NCI-H82 treated with DMSO at 0.1 percent for 48 hours (cell line): ENCODE measurements around the gene WDR83.
"Not testable (repeated sequence)": the region's sequence is repeated elsewhere in the genome, so short reads cannot be mapped to it uniquely, and the experiment has no call there.

Source experiments
- DNase-seq: peaks from one replicate; lab custom pipeline; 2025; ENCODE audit not compliant: unreplicated experiment; lab: John Stamatoyannopoulos, UW

Gene WDR83

GRCh38 chr19:12681074-12681987, 14.7 kb downstream of the WDR83 start, which contains the start of gene DHPS:
Gene DHPS (minus strand): TSS chr19:12681880. CDS start chr19:12681766, 114 bp downstream.
- peak; percentile 100 for DNase-seq

GRCh38 chr19:12685831-12686230, 19.2 kb downstream of the WDR83 start:
- DNase-seq: no peak

- no peak for DNase-seq
These were observed 21.0 kb downstream of the WDR83 start, which contains the start of gene GNG14 for GRCh38 chr19:12687496-12688196. Gene GNG14 (plus strand): TSS chr19:12687998. CDS start chr19:12688049, 51 bp downstream.

DNA sequence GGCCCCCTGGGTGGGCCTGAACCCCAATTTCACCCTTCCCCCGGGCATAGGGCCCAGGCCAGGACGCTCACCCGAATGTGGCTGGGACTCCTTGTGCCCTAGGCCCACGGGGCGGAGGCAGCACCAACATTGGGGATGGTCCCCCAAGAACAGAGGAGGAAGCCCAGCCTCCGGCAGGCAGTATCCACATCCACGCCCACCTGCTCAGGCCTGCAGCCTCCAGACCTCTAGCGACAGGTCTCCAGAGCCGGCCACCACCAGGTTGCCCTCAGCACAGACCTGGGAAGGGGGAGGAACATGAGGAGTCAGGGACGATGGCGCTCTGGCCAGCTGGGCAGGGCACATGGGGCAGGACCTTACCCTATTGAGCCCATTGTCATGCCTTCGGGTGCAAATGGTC, 22.4 kb downstream of the WDR83 start:
- no peak for DNase-seq

DNA sequence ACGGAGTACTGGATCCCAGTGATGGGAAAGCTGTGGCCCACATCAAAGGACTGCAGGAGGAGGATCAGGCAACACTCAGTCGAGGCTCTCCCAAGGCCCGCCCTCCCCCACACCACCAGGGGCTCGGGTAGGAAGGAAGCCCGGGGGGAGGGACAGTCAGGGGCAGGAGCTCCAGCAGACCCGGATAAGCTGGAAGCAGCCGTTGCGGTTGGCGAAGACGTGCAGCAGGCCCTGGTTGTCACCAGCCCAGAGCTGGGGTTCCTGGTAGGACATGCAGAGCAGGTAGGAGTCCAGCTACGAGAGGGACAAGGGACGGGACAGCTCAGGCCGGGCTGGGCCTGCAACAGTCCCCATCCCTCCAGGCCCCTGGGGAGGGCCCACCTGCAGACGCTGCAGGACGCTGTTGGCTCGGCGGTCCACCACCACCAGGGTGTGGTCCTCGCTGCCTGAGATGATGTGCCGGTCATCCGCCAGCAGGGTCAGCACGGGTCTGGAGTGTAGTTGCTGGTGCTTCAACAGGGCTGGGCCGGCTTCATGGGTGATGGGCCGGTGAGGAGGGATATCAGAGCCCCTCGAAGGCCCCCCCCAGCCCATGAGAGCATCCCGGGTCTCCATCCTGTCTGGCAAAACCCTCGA, 23.1 kb downstream of the WDR83 start:
- DNase-seq: no peak

GRCh38 chr19:12692960-12693359, 26.4 kb downstream of the WDR83 start:
- DNase-seq: no peak

DNA sequence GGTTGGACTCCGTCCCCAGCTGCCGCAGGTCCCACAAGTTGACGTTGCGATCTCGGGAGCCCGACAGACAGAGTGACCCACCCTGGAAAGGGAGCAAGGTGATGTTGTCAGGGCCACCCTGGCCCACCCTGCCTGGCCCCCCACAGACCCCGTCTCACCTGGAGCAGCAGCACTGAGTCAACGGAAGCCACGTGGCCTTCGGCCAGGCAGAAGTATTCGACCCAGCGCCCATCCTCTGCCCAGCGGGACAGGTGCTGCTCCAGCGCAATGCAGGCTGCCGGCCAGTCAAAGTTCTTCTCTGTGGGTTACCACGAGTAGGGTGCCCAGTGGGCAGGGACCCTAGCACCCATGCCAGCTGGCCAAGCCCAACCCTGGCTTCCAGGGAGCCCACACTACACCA, 28.0 kb downstream of the WDR83 start:
- no peak for DNase-seq

- DNase-seq: no peak
These were observed 28.5 kb downstream of the WDR83 start for GRCh38 chr19:12695096-12695495.

DNA sequence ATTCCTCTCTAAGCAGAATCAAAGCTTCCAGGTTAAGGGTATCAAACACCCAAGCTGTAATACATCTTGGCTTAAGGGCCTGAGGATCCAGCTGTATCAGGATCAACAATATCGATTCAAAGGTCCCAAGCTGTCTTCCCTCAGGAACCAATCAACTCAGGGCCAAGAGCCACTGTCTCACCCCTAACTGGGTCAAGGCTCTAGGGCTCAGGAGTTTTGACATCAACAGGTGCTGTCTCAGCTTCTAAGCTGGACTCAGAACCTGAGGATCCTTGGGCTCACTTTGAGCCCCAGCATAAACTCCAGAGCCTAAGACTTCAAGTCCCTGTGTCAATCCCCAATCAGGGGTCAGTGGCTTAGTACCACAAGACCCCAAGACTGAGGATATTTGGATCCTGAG, 28.9 kb downstream of the WDR83 start:
- DNase-seq: no peak

GRCh38 chr19:12695997-12696365, 29.4 kb downstream of the WDR83 start:
- no peak for DNase-seq

DNA sequence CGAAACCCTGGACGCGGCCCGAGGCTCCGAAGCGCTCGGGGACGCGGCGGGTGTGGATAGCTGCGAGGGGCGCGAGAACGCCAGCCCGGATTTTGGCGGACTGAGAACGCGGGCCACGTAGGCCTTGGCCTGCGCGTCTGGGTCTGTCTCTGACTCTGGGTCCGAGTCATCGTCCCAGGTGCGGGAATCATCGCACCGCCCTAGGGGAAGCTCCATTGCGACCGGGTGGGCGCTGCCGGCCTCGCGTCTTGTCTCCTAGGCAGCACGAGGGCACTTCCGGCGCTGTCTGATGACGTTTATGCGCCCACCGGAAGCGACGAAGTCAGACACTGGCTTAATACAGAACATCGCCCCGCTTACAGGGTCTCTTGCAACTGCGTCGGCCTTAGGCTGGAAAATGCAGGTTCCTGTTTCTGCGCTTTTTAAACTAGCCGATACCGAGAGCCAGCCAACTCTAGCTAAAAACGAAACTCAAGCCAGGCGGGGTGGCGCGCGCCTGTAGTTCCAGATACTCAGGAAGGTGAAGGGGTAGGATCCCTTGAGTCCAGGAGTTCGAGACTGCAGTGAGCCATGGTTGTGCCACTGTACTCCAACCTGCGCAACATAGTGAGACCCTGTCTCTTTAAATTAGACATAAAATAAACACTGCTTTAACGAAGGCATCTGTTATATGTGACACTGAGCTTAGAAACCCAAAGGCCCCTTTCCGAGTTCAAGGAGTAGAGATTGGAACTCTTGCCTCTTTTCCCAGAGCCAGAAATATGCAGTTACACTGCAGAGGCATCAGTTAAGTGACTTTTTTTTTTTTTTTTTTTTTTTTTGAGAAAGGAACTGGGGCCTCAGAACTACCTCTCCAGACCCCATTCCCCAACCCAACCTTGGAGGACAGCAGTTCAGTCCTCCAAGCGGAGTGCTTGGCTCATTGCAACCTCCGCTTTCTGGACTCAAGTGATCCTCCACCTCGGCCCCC, 30.0 kb downstream of the WDR83 start, which contains the start of gene FBXW9:
Gene FBXW9 (minus strand): TSS at position 266 of the 970 bp plus-strand sequence. CDS start 50 bp downstream, at position 216.
- DNase-seq: peak; percentile 85

DNA sequence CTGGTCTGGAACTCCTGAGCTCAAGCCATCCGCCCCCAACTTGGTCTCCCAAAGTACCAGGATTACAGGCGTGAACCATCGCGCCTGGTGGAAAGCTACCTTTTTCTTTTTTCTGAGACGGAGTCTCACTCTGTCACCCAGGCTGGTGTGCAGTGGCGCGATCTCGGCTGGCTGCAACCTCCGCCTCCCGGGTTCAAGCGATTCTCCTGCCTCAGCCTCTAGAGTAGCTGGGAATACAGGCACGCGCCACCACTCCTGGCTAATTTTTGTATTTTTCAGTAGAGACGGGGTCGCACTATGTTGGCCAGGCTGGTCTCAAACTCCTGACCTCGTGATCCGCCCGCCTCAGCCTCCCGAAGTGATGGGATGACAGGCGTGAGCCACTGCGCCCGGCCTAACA, 30.8 kb downstream of the WDR83 start:
- not testable (repeated sequence) for DNase-seq

- no peak for DNase-seq
These were observed 31.5 kb downstream of the WDR83 start for GRCh38 chr19:12698138-12698537.

GRCh38 chr19:12701596-12702282, 35.1 kb downstream of the WDR83 start:
- no peak for DNase-seq

- DNase-seq: peak; percentile 90
These were observed 36.4 kb downstream of the WDR83 start for GRCh38 chr19:12703046-12703445.

GRCh38 chr19:12705169-12705568, 38.6 kb downstream of the WDR83 start:
- DNase-seq: no peak

DNA sequence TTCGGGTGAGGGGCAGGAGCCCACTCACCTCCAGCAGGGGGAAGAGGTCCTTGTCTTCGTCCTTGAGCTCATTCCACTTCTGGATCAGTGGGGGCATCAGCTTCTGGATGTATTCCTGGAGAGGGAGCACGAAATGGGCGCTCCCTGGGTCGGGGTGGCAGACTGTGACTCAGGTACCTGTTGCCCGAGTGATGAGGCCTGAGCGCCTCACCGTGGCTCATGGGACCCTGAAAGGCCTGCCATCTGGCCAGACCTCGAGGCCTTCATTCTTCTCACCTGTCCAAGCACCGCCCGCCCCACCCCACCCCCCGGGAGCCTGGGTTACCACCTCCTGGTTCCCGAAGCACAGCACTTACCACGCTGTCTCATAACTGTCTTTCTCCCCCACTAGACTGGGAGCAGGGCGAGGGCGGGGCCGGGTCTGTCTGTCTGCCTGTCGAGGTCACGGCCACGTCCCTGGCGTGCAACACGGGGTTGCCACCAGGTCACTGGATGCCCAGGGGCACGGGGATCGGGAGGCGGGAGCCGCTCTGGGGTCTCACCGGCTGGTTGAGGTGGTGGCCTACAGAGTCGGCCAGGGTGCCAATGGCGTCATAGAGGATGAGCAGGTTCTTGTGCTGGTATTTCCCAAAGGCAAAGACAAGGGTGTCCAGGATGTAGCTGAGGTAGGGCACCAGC, 39.2 kb downstream of the WDR83 start:
- DNase-seq: no peak

DNA sequence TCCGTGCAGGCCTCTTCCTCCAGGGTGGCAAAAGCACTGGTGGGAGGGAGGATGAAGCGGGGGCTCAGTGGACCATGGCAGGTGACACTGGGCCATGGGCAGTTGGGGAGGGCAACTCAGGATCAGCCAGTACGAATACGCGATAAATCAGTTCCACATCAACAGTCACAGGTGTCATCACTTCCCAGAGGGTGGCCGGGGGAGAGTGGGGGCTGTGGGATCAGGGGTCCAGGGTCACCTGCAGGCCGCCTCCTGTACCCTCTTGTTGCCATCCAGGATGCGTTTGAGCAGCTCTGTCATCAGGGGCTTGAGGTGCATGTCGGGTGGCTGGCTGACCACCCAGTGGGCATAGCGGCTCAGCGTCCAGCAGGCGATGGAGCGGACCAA, 39.7 kb downstream of the WDR83 start:
- DNase-seq: no peak

DNA sequence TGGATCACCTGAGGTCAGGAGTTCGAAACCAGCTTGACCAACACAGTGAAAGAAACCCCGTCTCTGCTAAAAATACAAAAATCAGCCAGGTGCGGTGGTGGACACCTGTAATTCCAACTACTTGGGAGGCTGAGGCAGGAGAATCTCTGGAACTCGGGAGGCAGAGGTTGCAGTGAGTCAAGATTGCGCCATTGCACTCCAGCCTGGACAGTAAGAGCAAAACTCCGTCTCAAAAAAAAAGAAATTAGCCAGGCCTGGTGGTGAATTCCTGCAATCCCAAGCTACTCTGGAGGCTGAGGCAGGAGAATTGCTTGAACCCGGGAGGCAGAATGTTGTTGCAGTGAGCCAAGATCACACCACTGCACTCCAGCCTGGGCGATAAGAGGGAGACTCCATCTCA, 42.0 kb downstream of the WDR83 start:
- no peak for DNase-seq
